Retinal pigment epithelial cell (primary cell): ENCODE measurements around the gene TCF19.

Experiments used
- DNase-seq: peaks from one replicate; pipeline ENCODE4 v3.0.0-alpha.2; 2010; ENCODE audit warnings: low read depth
- H3K4me3 ChIP-seq: 2 replicates; pipeline ENCODE4 v1.5.1; 2011; ENCODE audit warnings: mild to moderate bottlenecking, low read length, control low read depth, moderate library complexity
- TF ChIP-seq, protein P1 (sequence below): conservative IDR thresholded peaks from 2 replicates; pipeline ENCODE4 v1.5.1; 2011; ENCODE audit warnings: low read depth, low read length, control low read depth, inconsistent platforms

Gene TCF19

DNA sequence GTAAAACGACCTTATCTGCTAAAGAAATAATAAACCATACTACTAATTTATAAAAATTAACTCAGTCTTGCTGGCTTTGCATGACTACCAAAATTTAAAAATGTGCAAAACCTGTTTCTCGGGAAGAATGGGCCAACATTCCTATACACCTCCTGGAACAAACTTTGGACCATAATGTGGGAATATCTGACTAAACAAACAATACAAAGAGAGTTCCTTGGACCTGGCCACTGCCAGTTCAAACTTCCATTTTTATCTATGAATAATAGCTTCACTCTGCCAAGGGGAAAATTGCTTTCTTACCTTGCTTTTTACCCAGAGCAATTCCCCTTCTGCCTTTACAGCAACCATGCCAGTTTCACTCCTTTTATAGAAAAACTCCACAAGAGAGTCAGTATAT is 50.7 kb downstream of the TCF19 start:
- TF ChIP-seq, protein P1, sequence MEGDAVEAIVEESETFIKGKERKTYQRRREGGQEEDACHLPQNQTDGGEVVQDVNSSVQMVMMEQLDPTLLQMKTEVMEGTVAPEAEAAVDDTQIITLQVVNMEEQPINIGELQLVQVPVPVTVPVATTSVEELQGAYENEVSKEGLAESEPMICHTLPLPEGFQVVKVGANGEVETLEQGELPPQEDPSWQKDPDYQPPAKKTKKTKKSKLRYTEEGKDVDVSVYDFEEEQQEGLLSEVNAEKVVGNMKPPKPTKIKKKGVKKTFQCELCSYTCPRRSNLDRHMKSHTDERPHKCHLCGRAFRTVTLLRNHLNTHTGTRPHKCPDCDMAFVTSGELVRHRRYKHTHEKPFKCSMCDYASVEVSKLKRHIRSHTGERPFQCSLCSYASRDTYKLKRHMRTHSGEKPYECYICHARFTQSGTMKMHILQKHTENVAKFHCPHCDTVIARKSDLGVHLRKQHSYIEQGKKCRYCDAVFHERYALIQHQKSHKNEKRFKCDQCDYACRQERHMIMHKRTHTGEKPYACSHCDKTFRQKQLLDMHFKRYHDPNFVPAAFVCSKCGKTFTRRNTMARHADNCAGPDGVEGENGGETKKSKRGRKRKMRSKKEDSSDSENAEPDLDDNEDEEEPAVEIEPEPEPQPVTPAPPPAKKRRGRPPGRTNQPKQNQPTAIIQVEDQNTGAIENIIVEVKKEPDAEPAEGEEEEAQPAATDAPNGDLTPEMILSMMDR: no peak
- no peak overlapping the region for H3K4me3 ChIP-seq

DNA sequence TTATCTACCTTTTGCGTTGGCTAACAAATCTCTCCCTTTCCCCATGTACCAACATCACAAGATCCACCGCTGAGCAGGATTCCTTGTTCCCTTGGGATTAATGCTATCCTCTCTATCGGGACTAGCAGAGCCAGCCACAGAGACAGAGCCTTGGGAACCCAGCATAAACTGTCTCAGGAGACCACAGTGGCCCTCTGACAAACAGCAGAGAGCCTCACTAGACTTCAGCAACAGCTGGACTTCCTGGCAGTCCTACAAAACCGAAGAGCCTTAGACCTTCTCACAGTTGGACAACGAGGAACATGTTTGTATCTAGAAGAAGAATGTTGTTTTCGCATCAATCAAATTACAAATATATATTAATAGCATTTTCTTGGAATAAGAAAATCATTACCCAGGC is 51.7 kb downstream of the TCF19 start:
- TF ChIP-seq, protein P1: no peak

More for the DNA sequence above, 50.7 kb downstream of the TCF19 start:
- no peak for DNase-seq

DNA sequence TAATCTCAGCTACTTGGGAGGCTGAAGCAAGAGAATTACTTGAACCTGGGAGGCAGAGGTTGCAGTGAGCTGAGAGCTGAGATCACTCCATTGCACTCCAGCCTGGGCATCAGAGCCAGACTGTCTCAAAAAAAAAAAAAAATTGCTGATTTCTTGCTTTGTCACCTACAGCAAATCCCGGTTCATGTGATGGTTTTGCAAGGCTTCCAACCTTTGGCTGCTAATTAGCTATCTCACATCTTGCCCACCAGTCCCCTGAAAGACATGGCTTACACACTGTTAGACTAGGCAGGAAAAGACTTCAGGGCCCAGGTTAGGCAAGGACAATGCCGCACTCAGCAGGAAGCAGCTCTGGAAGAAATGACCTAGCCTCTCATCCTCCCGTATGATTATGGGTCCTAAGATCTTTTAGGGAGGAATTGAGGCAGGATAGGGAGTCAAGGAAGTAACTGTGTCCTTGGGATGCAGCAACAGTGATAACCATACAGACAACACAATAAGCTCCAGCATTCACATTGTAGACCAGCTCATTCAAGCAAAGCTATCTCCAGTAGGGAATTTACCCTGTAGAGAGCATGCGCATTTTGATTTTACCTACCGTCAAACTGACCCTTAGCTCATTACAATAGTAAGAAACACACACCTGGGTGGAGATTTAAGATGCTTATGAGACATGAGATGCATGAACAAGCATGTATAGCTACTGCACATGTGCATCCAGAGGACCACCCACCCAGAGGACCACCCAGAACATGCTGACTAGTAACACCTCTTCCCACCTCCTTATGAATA is 52.5 kb downstream of the TCF19 start:
- H3K4me3 ChIP-seq: no peak overlapping the region
- TF ChIP-seq, protein P1: no peak
- DNase-seq: no peak

More for the DNA sequence above, 51.7 kb downstream of the TCF19 start:
- no peak overlapping the region for H3K4me3 ChIP-seq
- no peak for DNase-seq
